Mononuclear cell (primary cell): ENCODE data around the gene UBE2L3. TPM values are rescaled to one million over a fixed set of nuclear protein-coding genes. Genes with fewer than 3 reads are reported as not detected.
"Not testable (repeated sequence)": the region's sequence is repeated elsewhere in the genome, so short reads cannot be mapped to it uniquely, and the experiment has no call there.

ENCODE experiments used
- H3K27me3 ChIP-seq: 2 replicates; pipeline ENCODE4 v1.6.0; 2011; ENCODE audit warnings: low read length, control low read depth; ENCODE audit not compliant: insufficient read depth
- H3K4me1 ChIP-seq: 2 replicates; pipeline ENCODE4 v1.5.1; 2011; ENCODE audit warnings: mild to moderate bottlenecking, low read length, control low read depth; ENCODE audit not compliant: insufficient read depth
- H3K4me3 ChIP-seq: 2 replicates; pipeline ENCODE4 v1.5.1; 2011; ENCODE audit warnings: mild to moderate bottlenecking, low read length, moderate library complexity
- H3K9me3 ChIP-seq: 2 replicates; pipeline ENCODE4 v1.5.1; 2011; ENCODE audit warnings: low read depth, mild to moderate bottlenecking, control low read depth, low read length
- total RNA-seq: library from RNA; depleted of rRNA; stranded (reverse); fragments of >200 nt; gene quantifications from one replicate; pipeline ENCODE4 v1.2.3, GENCODE V29; 2012

The UBE2L3 gene
- total RNA-seq, 1 donor: 28.0 TPM

- Histone ChIP-seq H3K27me3 (no peaks in the 10 kb centered on the region), H3K4me3 (no peak overlapping the region), H3K4me1 (peaks cover 26% of the 10 kb centered on the region), H3K9me3 (no peaks in the 10 kb centered on the region)
These were observed 71.8 kb downstream of the UBE2L3 start for GRCh38 chr22:21639359-21639758.

GRCh38 chr22:21640810-21641209 lies 73.3 kb downstream of the UBE2L3 start:
- H3K4me3 ChIP-seq: no peak overlapping the region
- H3K4me1 ChIP-seq: peaks cover 26% of the 10 kb centered on the region
- no peaks in the 10 kb centered on the region for H3K27me3 ChIP-seq
- H3K9me3 ChIP-seq: no peaks in the 10 kb centered on the region

- no peaks in the 10 kb centered on the region for H3K9me3 ChIP-seq
- H3K27me3 ChIP-seq: no peaks in the 10 kb centered on the region
- H3K4me3 ChIP-seq: peak overlapping the region; percentile 54
- H3K4me1 ChIP-seq: peaks cover 29% of the 10 kb centered on the region
These were observed 73.9 kb downstream of the UBE2L3 start for GRCh38 chr22:21641417-21641788.

GRCh38 chr22:21641789-21642583 lies 74.5 kb downstream of the UBE2L3 start, which contains the start of gene SDF2L1:
SDF2L1 (plus strand) TSS chr22:21642302; CDS start chr22:21642337, 35 bp downstream.
- H3K4me1 ChIP-seq: peaks cover 35% of the 10 kb centered on the region
- no peaks in the 10 kb centered on the region for H3K9me3 ChIP-seq
- H3K27me3 ChIP-seq: no peaks in the 10 kb centered on the region
- peak within 1 kb of the TSS; percentile 54 for H3K4me3 ChIP-seq

- H3K4me1 ChIP-seq: peaks cover 36% of the 10 kb centered on the region
- H3K27me3 ChIP-seq: no peaks in the 10 kb centered on the region
- H3K9me3 ChIP-seq: no peaks in the 10 kb centered on the region
- H3K4me3 ChIP-seq: peak overlapping the region; percentile 54
These were observed 75.3 kb downstream of the UBE2L3 start for GRCh38 chr22:21642584-21643448.

GRCh38 chr22:21643533-21644357 lies 76.2 kb downstream of the UBE2L3 start:
- peaks cover 36% of the 10 kb centered on the region for H3K4me1 ChIP-seq
- H3K4me3 ChIP-seq: no peak overlapping the region
- no peaks in the 10 kb centered on the region for H3K27me3 ChIP-seq
- H3K9me3 ChIP-seq: no peaks in the 10 kb centered on the region

- H3K4me3 ChIP-seq, H3K9me3 ChIP-seq, H3K27me3 ChIP-seq: not testable (repeated sequence)
- H3K4me1 ChIP-seq: peaks cover 36% of the 10 kb centered on the region
These were observed 78.0 kb downstream of the UBE2L3 start for GRCh38 chr22:21645513-21645912.

- H3K4me3 ChIP-seq: no peak overlapping the region
- peaks cover 38% of the 10 kb centered on the region for H3K4me1 ChIP-seq
- no peaks in the 10 kb centered on the region for H3K27me3 ChIP-seq
- H3K9me3 ChIP-seq: no peaks in the 10 kb centered on the region
These were observed 79.4 kb downstream of the UBE2L3 start for GRCh38 chr22:21646608-21647590.

- Histone ChIP-seq H3K9me3 (no peaks in the 10 kb centered on the region), H3K27me3 (no peaks in the 10 kb centered on the region), H3K4me1 (peaks cover 31% of the 10 kb centered on the region), H3K4me3 (no peak overlapping the region)
These were observed 82.8 kb downstream of the UBE2L3 start for GRCh38 chr22:21650280-21650679.

GRCh38 chr22:21650823-21651520 lies 83.5 kb downstream of the UBE2L3 start:
- Histone ChIP-seq H3K9me3 (no peaks in the 10 kb centered on the region), H3K4me3 (peak overlapping the region; percentile 45), H3K4me1 (peaks cover 31% of the 10 kb centered on the region), H3K27me3 (no peaks in the 10 kb centered on the region)

GRCh38 chr22:21651521-21652009 lies 84.1 kb downstream of the UBE2L3 start:
- no peaks in the 10 kb centered on the region for H3K9me3 ChIP-seq
- H3K27me3 ChIP-seq: no peaks in the 10 kb centered on the region
- H3K4me3 ChIP-seq: peak overlapping the region; percentile 45
- peaks cover 29% of the 10 kb centered on the region for H3K4me1 ChIP-seq

- H3K9me3 ChIP-seq: no peaks in the 10 kb centered on the region
- peaks cover 29% of the 10 kb centered on the region for H3K4me1 ChIP-seq
- H3K4me3 ChIP-seq: peak overlapping the region; percentile 45
- H3K27me3 ChIP-seq: no peaks in the 10 kb centered on the region
These were observed 84.6 kb downstream of the UBE2L3 start for GRCh38 chr22:21652010-21652546.
